G401.6 (cell line): ENCODE data around the gene XCL1.
"Not testable (repeated sequence)": the region's sequence is repeated elsewhere in the genome, so short reads cannot be mapped to it uniquely, and the experiment has no call there.

Experiments
- FAIRE-seq: peaks from 2 replicates; lab custom pipeline; 2012; peaks lifted over from hg19 to GRCh38; lab: Jason Lieb, UNC

The XCL1 gene, protein sequence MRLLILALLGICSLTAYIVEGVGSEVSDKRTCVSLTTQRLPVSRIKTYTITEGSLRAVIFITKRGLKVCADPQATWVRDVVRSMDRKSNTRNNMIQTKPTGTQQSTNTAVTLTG

DNA sequence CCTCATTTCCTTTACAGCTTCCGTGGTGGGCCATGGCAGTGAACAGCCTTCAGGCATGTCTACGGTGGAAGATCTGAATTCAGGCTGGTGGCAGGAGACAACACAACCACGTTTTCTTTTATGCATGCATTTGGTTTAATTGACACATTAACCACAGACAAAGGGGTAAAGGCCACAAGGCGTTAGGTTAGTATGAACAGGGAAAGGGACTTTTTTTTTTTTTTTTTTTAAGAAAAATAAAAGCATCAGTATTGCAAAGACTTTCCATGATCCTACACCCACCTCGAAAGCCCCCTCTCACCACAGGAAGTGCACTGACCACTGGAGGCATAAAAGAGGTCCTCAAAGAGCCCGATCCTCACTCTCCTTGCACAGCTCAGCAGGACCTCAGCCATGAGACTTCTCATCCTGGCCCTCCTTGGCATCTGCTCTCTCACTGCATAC is at the start of gene XCL1:
TSS of gene XCL1 (plus strand) at position 361 of the 444 bp plus-strand sequence. CDS start at position 394, 33 bp downstream.
- FAIRE-seq = not testable (repeated sequence)

DNA sequence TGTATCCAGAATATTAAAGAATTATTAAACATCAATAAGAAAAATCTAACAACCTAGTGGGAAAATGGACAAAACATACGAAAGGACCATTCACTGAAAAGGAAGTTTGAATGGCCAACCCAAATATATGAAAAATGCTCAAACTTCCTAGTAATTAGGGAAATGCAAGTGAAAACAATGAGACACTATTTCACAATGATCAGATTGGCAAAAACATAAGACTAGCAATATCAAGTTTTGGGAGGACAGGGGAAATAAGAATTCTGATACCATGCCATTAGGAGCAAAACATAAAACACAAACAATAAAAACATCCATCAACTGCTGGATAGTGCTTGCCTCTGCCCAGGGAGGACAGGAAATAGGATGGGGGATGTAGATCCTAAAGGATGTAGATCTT is 46.9 kb upstream of the XCL1 start:
- FAIRE-seq = no peak

DNA sequence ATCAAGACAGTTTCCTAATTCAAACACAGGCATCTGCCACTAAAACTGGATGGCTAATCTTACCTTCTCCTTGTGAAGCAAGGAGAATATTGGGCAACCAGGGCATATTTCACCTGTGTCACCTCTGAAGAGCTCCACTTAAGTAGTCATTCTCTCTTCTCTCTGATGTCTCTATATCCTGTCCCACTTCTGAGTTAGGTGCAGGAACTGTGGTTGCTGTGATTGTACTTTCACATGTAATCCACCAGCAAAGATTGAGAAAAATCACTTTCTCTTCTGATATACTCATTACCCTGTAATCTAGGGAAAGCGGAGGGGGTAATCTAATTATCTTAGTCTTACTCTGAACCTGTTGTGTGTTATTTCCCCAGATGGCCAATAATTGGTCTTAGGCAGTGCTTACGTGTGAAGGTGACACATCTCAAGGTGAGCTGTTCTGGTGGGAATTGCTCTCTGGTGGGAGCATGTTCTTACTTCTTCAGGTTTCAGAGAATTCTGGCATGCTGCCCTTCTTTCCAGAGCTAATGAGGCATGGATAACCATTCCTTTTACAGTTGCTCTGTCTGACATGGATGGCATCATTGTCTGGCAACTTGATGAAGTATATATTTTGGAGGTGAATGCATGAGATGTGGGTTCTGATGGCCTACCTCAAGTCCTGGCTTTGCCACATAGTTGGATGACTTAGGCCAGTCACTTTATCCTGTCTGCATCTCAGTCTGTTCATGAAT is 44.6 kb upstream of the XCL1 start:
- FAIRE-seq = no peak

DNA sequence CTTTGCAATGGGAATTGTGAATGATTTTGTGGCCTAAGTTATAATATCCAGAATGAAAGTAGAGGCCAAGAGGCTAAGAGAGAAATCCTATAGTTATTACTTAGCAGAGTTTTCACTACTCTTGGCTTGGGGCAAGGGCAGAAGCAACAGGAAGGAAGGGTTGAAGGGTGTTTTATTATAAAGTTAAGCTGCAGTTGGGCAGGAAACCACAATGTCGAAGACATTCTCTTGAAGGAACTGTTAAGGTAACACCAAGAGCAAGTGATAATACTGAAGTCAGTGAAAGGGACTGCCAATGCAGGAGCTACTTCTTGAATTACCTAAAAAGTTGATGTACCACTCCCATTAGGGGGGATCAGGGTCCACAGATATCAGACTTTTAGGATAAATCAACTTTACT is 40.9 kb upstream of the XCL1 start:
- FAIRE-seq = no peak

DNA sequence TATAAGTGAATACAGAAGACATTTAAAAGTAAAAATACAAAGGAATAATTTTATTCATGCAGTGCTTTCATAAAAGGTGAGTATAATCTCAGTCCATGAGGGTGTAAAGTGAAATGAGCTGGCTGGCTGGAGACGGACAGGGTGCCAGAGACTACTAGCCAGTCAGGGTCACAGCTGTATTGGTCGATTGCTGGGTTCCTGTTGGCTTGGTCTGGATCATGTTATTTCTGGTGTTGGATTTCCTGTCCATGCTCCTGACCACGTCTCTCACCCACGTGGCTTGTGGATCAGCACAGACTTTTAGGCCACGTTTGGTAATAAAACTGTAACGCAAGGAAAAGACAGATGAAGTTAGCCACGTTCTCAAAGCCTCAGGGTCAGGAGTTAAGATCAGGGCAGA is 35.6 kb upstream of the XCL1 start:
- FAIRE-seq = not testable (repeated sequence)

DNA sequence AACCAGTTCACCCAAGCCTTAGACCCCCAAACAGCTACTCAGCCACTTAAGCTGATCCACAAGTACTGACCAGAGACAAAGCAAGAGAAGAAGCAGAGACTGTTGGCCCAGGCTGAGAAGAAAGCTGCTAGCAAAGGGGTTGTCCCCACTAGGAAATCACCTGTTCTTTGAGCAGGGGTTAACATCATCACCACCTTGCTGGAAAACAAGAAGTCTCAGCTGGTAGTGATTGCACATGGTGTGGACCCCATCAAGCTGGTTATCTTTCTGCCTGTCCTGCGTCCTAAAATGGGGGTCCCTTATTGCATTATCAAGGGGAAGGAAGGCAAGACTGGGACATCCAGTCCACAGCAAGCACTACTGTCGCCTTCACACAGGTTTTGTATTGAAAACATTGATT is 33.4 kb upstream of the XCL1 start:
- FAIRE-seq = not testable (repeated sequence)

DNA sequence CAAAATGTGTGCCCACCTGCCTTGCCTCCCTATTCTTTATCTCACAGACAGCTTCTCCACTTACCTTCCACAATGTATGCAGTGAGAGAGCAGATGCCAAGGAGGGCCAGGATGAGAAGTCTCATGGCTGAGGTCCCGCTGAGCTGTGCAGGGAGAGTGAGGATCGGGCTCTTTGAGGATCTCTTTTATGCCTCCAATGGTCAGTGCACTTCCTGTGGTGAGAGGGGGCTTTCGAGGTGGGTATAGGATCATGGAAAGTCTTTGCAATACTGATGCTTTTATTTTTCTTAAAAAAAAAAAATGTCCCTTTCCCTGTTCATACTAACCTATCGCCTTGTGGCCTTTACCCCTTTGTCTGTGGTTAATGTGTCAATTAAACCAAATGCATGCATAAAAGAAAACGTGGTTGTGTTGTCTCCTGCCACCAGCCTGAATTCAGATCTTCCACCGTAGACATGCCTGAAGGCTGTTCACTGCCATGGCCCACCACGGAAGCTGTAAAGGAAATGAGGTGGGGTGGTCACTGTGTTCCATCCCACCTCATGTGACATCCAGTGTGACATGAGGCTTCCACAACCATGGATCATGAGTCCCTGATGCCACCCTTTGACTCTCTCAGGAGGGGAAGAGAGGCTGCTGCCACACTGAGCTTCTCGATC is 32.4 kb upstream of the XCL1 start, which contains the start of gene XCL2:
TSS of gene XCL2 (minus strand) at position 158 of the 659 bp plus-strand sequence. CDS start at position 125, 33 bp downstream.
- not testable (repeated sequence) for FAIRE-seq

DNA sequence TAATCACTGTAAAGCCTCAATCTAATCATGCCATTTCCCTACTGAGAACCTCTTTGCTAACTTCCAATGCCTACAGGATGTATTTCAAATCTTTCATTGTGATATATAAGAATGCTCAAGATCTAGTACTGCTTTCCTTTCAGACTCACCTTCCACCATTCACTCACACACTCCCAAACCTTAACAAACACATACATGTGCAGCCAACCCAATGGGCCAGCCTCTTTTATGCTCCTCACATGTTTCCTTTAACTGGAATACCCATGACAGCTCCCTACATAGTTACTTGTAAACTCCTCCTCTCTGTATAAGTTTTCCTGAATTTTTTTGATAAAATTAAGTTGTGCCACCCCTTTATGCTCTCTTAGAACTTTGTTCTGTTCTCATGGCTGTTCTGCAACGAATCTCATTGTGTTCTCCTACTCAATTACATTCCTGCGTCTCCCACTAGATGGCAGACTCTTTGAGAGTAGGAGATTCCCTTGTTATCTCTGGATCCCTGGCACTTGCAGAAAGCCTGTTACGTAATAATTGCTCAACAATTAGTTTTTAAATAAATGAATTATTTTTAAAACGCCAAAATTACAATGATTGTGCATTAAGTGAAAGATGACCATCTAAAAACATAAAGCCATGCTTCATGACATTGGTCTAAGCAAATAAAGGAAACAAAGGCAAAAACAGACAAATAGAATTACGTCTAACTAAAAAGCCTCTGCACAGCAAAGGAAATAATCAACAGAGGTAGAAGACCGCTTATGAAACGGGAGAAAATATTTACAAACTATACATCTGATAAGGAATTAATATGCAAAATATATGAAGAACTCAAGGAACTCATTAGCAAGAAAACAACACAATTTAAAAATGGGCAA is 30.5 kb upstream of the XCL1 start:
- FAIRE-seq = peak; percentile 69

DNA sequence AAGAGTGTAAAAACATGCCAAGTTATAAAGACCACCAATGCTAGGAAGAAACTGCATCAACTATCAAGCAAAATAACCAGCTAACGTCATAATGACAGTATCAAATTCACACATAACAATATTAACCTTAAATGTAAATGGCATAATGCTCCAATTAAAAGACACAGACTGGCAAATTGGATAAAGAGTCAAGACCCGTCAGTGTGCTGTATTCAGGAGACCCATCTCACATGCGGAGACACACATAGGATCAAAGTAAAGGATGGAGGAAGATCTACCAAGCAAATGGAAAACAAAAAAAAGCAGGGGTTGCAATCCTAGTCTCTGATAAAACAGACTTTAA is 29.9 kb upstream of the XCL1 start:
- not testable (repeated sequence) for FAIRE-seq

DNA sequence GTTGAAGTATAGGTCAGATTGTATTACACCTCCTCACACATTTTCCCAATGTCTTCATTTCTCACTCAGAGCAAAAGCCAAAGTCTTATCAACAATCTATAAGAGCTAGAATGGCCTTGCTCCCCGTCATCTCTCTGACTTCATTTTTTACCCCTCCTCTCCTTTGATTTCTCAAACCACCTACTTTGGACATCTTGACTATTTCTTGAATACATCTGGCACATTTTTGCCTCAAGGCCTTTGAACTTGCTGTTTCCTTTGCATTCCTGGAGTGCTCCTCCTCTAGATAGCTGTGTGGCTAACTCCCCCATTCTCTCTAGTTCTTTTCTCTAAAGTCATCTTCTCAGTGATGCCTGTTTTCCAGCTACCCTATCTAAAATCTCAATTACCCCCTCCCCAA is 25.4 kb upstream of the XCL1 start:
- FAIRE-seq = no peak

DNA sequence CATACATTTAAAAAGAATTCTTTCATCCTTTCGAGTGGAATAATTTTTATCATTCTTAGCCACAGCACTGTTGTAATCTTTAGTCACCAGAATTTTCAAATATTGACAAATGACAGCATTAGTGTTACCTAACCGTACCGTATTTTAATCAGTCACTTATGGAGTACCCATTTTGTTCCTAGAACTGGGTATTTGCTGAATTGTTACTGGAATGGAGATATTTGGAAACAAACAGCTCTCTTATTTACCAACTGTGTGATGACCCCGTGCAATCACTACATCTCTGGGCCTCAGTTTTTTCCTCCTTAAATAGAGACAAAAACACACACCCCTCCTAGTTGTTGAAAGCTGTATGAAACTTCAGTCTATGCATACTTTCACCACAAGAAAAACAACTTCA is 24.7 kb upstream of the XCL1 start:
- no peak for FAIRE-seq

DNA sequence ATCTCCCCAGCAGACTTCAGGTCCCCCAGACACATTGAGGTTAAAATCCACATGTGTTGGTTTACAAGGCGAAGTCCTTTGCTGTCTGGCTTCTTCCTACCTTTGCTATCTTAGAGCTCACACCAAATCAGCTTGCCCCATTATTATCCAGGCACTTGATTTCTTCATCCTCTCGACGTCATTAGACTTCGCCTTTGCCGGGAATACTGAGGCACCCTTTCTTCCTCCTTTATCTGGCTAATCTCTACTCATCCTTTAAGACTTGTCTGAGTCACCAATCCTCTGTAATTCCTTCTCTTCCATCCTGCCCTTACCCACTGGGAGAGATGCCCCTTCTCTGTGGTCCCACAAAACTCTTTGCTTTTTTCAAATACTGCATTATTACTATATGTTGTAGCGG is 23.4 kb upstream of the XCL1 start:
- no peak for FAIRE-seq

DNA sequence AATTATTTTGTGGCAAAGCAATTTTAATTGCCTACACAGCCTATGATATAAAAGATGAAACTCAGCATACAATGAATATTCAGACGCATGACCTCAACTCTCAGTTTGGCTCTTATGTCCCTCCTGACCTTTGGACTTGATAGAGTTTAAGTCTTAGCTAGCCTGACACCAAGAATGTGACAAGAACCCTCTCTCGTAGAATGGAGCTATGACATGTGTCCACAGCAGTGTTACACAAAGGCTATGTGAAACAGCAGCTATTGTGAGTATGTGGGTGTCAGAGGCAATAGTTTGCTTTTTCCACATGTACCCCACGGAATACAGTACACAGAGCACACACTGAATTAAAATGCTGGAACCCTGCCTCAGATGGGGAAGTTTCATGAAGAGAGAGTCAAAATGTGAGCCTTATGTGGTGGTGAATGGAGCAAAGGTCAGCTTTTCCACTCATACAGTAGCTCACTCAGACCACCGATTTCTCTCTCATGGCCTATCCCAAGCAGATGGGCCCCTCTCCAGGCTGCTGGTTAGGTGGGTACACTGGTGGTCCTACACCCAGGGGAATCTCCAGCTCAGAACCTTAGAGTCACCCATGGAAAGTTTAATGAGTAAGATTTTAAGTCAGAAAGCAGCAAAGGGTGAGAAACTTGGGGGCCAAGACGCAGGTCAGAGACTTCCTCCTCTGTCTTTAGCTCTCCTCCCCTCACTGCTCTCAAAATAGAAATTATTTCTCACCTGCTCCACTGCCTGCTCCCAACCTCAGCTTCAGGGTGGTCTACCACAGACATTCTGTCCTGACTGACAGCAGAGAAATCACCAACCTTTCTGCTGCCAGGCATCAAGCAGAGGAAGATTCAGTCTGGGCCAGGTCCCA is 22.5 kb upstream of the XCL1 start:
- no peak for FAIRE-seq

DNA sequence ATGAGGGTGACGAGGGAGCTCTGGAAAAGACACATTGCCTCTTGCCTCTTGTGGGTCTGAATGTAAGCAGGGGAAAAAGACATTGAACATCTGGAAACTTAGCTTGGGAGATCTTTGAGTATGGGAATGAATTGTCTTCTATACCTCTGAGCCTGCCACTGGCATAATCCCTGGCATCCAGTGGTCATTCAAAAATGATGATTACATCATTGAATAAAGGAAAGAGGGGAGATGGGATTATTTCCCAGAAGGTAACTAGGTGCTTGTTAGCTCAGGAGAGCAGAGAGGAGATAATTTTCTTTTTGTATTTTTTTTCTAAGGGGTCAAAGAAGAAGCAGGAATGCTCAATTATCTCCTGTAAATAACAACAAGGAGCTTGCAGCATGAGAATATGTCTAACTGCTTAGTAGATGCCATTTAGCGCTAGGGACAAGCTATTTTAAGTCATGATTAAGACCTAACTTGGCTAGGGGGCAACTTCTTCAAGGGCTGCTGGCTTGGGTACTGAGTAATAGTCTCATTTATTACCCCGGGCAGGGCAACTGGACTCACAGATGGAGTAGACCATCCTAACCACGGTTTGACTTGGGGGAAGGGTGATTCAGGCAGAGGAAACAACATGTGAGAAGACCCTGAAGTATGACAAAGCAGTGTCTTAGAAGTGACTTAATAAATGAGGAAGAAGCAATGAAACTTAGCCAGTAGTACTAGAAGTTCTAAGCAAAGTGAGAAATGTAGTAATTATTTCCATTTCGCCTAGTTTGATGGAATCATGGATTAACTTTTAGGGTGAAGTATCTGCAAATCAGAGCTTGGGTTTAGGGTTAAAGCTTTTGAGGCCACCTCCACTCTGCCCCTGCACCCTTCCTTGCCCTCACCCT is 21.6 kb upstream of the XCL1 start:
- FAIRE-seq = no peak

DNA sequence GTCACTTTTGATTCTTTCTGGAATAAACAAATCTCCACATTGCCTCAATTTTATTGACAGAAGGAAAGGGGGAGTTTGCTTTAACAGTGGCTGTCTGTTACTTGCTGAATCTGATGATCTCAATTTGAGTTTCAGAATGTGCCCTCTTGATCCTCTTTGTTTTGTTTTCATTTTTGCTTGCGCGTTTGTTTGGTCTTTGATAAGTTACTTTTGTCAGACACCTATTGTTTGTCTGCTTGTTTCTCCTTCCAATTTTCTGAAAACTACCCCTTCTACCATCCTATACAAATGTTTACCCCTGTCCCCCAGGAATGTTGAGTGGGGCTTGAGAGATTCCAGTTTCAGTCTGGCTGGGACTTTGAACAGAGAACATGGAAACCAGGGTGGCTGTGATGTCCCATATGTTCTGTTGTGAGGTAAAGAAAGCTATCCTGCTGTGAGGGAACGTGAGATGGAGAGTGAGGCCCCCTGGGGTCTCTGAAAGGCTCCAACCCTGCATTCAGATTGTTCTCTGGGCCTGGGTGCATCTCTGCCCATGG is 20.8 kb upstream of the XCL1 start:
- FAIRE-seq = no peak

DNA sequence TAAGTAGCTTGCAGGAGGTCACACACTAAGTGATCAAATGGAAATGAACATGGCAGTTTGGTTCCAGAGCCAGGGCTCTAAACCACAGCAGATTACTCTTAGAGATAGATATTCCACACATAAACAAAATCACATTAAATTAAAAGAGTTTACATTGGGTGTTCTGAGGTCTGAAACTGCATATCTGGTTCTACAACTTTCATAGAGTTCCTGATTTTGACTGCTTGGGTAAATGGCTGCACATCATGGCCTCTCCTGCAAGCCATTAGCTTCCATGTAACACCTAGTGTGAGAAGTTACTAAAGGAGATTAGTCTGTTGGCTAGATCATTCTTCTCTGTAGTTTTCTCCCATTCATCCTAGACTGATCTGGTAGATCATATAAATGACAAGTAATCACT is 19.8 kb upstream of the XCL1 start:
- FAIRE-seq = no peak

DNA sequence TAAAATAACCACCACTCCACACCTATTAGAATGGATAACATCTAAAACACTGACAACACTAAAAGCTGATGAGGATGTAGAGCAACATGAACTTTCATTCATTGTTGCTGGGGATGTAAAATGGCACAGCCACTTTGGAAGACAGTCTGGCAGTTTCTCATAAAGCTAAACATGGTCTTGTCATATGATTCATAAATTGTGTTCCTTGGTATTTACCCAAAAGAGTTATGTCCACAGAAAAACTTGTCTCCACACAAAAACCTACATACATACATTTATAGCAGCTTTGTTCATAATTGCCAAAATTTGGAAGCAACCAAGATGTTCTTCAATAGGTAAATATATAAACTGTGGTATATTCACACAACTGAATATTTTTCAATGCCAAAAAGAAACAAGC is 16.0 kb upstream of the XCL1 start:
- no peak for FAIRE-seq

DNA sequence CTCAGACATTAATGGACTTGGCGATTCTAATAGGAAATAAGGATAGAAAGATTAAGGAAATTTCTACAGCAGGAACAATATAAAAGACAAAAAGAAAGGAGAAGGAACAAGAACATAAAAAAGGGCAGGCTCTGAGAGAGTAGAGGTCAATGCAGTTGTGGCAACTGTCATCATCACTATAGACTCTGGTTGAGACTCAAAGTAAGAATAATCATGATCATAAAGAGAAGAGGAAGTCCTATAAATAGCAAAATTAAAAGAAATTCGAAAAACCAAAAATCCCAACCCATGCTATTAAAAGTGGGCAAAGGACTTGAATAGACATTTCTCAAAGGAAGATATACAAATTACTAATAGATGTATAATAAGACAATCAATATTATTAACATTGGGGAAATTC is 14.4 kb upstream of the XCL1 start:
- FAIRE-seq = no peak

DNA sequence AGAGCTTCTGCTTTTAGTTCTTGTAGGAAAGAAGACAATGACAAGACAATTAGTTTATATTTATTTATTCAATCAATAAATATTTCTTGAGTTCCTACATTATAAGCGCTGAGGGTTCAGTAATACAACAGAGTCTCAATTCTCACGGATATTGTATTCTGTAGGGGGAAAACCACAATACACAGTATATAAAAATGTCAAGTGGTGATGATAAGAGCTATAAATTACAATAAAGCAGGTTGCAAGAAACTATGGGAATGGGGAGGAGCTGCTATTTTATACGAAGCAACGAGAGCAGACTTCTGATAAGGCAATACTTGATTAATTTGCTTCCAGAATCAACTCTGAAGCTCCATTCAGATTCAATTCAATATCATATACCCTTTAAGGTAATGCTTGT is 10.6 kb upstream of the XCL1 start:
- FAIRE-seq = no peak

DNA sequence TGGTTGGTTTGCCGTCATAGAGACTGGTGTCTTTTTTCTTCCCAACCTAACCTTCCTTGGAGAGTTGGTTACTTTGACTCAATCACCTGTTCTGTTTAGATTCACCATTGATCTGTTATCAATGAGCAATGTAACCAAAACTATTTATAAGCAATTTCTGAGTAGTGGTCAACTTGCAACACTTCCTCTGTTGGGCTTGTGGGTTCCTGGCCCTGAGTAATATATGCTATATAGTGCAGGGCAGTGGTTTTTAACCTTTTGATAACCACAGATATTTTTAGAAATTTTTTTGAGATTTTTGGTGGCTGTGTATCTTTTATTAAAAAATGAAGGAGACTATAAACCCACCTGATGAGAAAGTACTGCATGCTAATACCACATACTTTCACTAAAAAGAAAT is 9.4 kb upstream of the XCL1 start:
- no peak for FAIRE-seq
